Mammary epithelial cell (primary cell): ENCODE data around the gene OR2V2.

Source experiments
- CTCF ChIP-seq, 2 donors: IDR thresholded peaks in 1 of 2; conservative IDR thresholded peaks in 1 of 2; 2 replicates each; pipeline ENCODE4 v1.5.1; 2011 to 2012; ENCODE audit warnings: inconsistent platforms in 2 of 2, low read length in 2 of 2, mild to moderate bottlenecking in 2 of 2, control low read depth in 1 of 2, low read depth in 1 of 2; ENCODE audit not compliant: insufficient read depth in 1 of 2; ENCODE audit errors: extremely low read depth in 1 of 2
- EZH2 ChIP-seq: IDR thresholded peaks from 2 replicates; pipeline ENCODE4 v1.6.1; 2012; ENCODE audit warnings: low read length, inconsistent platforms, borderline replicate concordance

- no peak for TF ChIP-seq CTCF (conservative IDR thresholded peaks at IDR 0.05 in 1 of 2, IDR thresholded peaks at IDR 0.05 in 1 of 2; ENCODE audit: extremely low read depth in 1 of 2, insufficient read depth in 1 of 2, low read depth in 1 of 2, low read length in 2 of 2)
- TF ChIP-seq EZH2: no peak
These were observed 48.4 kb upstream of the OR2V2 start for GRCh38 chr5:181098762-181099601.
